ENCODE data around the gene CTSW.
A peak's percentile ranks its signal among the peaks of the same experiment; 100 is the strongest.

CTSW gene

GRCh38 chr11:65856689-65857499, 22.7 kb upstream of the CTSW start:
- DNase-seq: peak; percentile 85

GRCh38 chr11:65857500-65857852, 22.2 kb upstream of the CTSW start:
- DNase-seq: peak; percentile 79

- DNase-seq: peak; percentile 95
Measured at GRCh38 chr11:65857853-65858680, 21.6 kb upstream of the CTSW start, which contains the start of gene CFL1. Gene CFL1, minus strand, starts transcription at chr11:65858180. Its CDS starts 81 bp downstream, at chr11:65858099.

GRCh38 chr11:65858681-65859087, 21.0 kb upstream of the CTSW start:
- DNase-seq: no peak

GRCh38 chr11:65859095-65859811, 20.4 kb upstream of the CTSW start:
- DNase-seq: peak; percentile 95

GRCh38 chr11:65859812-65860277, 19.8 kb upstream of the CTSW start:
- DNase-seq: no peak

GRCh38 chr11:65860278-65861164, 19.1 kb upstream of the CTSW start, which contains the start of gene MUS81:
Gene MUS81, plus strand, starts transcription at chr11:65860433. Its CDS starts 321 bp downstream, at chr11:65860754.
- DNase-seq: peak; percentile 99

- no peak for DNase-seq
Measured at GRCh38 chr11:65861165-65861505, 18.5 kb upstream of the CTSW start.

- no peak for DNase-seq
Measured at GRCh38 chr11:65861533-65862183, 18.0 kb upstream of the CTSW start.

- DNase-seq: no peak
Measured at GRCh38 chr11:65862191-65862735, 17.4 kb upstream of the CTSW start.

GRCh38 chr11:65862941-65863888, 16.4 kb upstream of the CTSW start:
- no peak for DNase-seq

- no peak for DNase-seq
Measured at GRCh38 chr11:65863889-65864705, 15.5 kb upstream of the CTSW start.

GRCh38 chr11:65864706-65865471, 14.7 kb upstream of the CTSW start:
- DNase-seq: no peak

GRCh38 chr11:65865550-65866172, 14.0 kb upstream of the CTSW start:
- DNase-seq: no peak

GRCh38 chr11:65866509-65867283, 12.9 kb upstream of the CTSW start:
- DNase-seq: no peak

GRCh38 chr11:65867284-65868071, 12.2 kb upstream of the CTSW start:
- no peak for DNase-seq
